ENCODE measurements around the gene KREMEN1. TPM values are rescaled to one million over a fixed set of nuclear protein-coding genes. Genes with fewer than 3 reads are reported as not detected.

KREMEN1 gene
- total RNA-seq, 2 experiments from 2014 or later, result not detected

- Mint-ChIP-seq H3K27me3 (peaks cover 54% of the 10 kb centered on the region), H3K4me1 (ENCODE audit: low read depth) (peaks cover 5% of the 10 kb centered on the region), H3K4me3 (no peak overlapping the region), H3K36me3 (ENCODE audit: low read depth) (no peaks in the 10 kb centered on the region), H3K27ac (no peak overlapping the region), H3K9me3 (no peaks in the 10 kb centered on the region)
- Histone ChIP-seq H3K27ac (ENCODE audit: low read depth in 1 of 2, low read length in 2 of 2) (no peak overlapping the region), H3K4me3 (ENCODE audit: low read length) (no peak overlapping the region), H3K4me1 (ENCODE audit: insufficient read depth, low read length) (peaks cover under 1% of the 10 kb centered on the region), H3K36me3 (ENCODE audit: insufficient read depth, low read length) (no peaks in the 10 kb centered on the region), H3K27me3 (ENCODE audit: control insufficient read depth in 1 of 2, insufficient read depth in 2 of 2, low read length in 2 of 2) (peaks cover 19 to 39% of the 10 kb centered on the region in 2 experiments), H3K9me3 (ENCODE audit: control insufficient read depth in 1 of 2, insufficient read depth in 1 of 2, low read length in 2 of 2) (no peaks in the 10 kb centered on the region)
- ATAC-seq (ENCODE audit: poor library complexity) (no peak), DNase-seq (peak in 1 of 14 experiments; percentile 33)
- CTCF ChIA-PET, result no interaction called here
- intact Hi-C loops (cut with DNase I, micrococcal nuclease), result no loop called here
- POLR2A ChIA-PET, result no interaction called here
- no peak for TF ChIP-seq CTCF (IDR thresholded peaks at IDR 0.05)
These were observed 6.5 kb downstream of the KREMEN1 start for GRCh38 chr22:29079218-29079901.

GRCh38 chr22:29080106-29080975, 7.5 kb downstream of the KREMEN1 start:
- H3K4me1 Mint-ChIP-seq (ENCODE audit: low read depth), result no peaks in the 10 kb centered on the region
- H3K27ac Mint-ChIP-seq, result no peak overlapping the region
- no peaks in the 10 kb centered on the region for H3K36me3 Mint-ChIP-seq (ENCODE audit: low read depth)
- no peak for TF ChIP-seq CTCF (IDR thresholded peaks at IDR 0.05)
- no peaks in the 10 kb centered on the region for H3K4me1 ChIP-seq (ENCODE audit: insufficient read depth, low read length)
- no peak overlapping the region for H3K4me3 Mint-ChIP-seq
- DNase-seq (no peak), ATAC-seq (ENCODE audit: poor library complexity) (no peak)
- intact Hi-C loops (cut with DNase I, micrococcal nuclease), result no loop called here
- POLR2A ChIA-PET, result no interaction called here
- no peaks in the 10 kb centered on the region for H3K9me3 ChIP-seq (ENCODE audit: control insufficient read depth in 1 of 2, insufficient read depth in 1 of 2, low read length in 2 of 2)
- no peak overlapping the region for H3K27ac ChIP-seq (ENCODE audit: low read depth in 1 of 2, low read length in 2 of 2)
- CTCF ChIA-PET, result no interaction called here
- H3K36me3 ChIP-seq (ENCODE audit: insufficient read depth, low read length), result no peaks in the 10 kb centered on the region
- no peaks in the 10 kb centered on the region for H3K9me3 Mint-ChIP-seq
- peaks cover 44% of the 10 kb centered on the region for H3K27me3 Mint-ChIP-seq
- peaks cover 9 to 30% of the 10 kb centered on the region in 2 experiments for H3K27me3 ChIP-seq (ENCODE audit: control insufficient read depth in 1 of 2, insufficient read depth in 2 of 2, low read length in 2 of 2)
- no peak overlapping the region for H3K4me3 ChIP-seq (ENCODE audit: low read length)

- intact Hi-C loops (cut with DNase I, micrococcal nuclease), result no loop called here
- no peak for TF ChIP-seq CTCF (IDR thresholded peaks at IDR 0.05)
- Mint-ChIP-seq H3K27ac (no peak overlapping the region), H3K4me1 (ENCODE audit: low read depth) (no peaks in the 10 kb centered on the region), H3K9me3 (no peaks in the 10 kb centered on the region), H3K4me3 (no peak overlapping the region), H3K36me3 (ENCODE audit: low read depth) (no peaks in the 10 kb centered on the region), H3K27me3 (peaks cover 33% of the 10 kb centered on the region)
- peaks cover 4 to 17% of the 10 kb centered on the region in 2 experiments for H3K27me3 ChIP-seq (ENCODE audit: control insufficient read depth in 1 of 2, insufficient read depth in 2 of 2, low read length in 2 of 2)
- CTCF ChIA-PET, result no interaction called here
- H3K4me3 ChIP-seq (ENCODE audit: low read length), result no peak overlapping the region
- no peaks in the 10 kb centered on the region for H3K9me3 ChIP-seq (ENCODE audit: control insufficient read depth in 1 of 2, insufficient read depth in 1 of 2, low read length in 2 of 2)
- no peak overlapping the region for H3K27ac ChIP-seq (ENCODE audit: low read depth in 1 of 2, low read length in 2 of 2)
- ATAC-seq (ENCODE audit: poor library complexity) (no peak), DNase-seq (no peak)
- no peaks in the 10 kb centered on the region for H3K4me1 ChIP-seq (ENCODE audit: insufficient read depth, low read length)
- H3K36me3 ChIP-seq (ENCODE audit: insufficient read depth, low read length), result no peaks in the 10 kb centered on the region
- POLR2A ChIA-PET, result no interaction called here
These were observed 8.8 kb downstream of the KREMEN1 start for GRCh38 chr22:29081517-29082236.

Measured in CD4-positive, alpha-beta T cell (primary cell).